ENCODE results near the gene DCST2. TPM values are rescaled to one million over a fixed set of nuclear protein-coding genes. Genes with fewer than 3 reads are reported as not detected.

The DCST2 gene
- 0.45 and 1.6 TPM in 2 replicates for total RNA-seq (2014; rRNA removed; shearing (Covaris generic))
- 3.0 and 21.5 TPM in 2 replicates for polyA plus RNA-seq (2014; cell fraction: nucleus; rRNA removed)

DNA sequence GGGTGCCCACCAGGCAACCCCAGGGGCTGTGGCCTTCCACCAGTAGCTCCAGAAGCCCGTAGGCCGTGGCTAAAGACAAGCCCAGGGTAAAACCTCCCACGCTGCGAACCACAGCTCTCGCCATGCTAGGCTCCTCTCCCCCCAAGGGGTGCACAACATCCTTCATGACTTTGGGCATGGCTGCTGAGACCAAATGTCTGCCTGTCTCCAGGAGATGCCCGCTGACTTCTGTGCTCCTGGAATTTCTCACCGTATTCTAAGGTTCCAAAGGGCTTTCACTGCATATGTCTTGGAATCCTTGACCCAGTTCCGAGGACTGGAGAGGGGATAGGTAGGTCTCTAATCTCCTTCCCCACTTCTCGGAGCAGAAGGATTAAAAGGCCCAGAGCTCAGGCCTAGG lies at the start of gene DCST2, which contains the start of gene DCST1:
TSS of gene DCST2 (minus strand) at position 258 of the 400 bp plus-strand sequence. CDS start at position 178, 80 bp downstream.
TSS of gene DCST1 (plus strand) at position 301 of the 400 bp plus-strand sequence. CDS start 213 bp downstream, outside the sequence.
- DNase-seq (ENCODE audit: extremely low read depth, low read depth) = no peak

DNA sequence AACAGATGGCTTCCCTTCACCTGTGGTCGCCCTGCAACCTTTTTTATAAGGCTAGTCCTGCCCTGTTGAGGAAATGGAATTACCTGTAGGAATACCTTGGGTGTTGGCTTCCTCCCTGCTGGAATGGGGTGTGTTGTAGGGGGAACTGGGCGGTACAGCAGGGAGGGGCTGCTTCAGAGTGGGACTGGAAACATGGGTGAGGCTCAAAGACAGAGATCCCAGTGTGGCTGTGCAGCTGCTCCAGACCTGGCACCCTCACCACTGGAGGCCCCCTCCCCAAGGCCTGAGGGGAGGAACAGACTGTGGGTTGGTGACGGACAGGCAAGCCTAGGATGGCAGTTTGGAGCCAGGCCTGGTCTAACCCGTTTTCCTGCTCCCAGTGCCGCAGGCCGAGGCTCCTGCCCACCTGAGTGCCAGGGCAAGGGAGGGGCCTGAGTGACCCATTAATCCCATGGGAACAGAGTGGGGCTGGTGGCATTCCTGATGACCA lies 49.5 kb upstream of the DCST2 start:
- DNase-seq (ENCODE audit: extremely low read depth, low read depth) = no peak

DNA sequence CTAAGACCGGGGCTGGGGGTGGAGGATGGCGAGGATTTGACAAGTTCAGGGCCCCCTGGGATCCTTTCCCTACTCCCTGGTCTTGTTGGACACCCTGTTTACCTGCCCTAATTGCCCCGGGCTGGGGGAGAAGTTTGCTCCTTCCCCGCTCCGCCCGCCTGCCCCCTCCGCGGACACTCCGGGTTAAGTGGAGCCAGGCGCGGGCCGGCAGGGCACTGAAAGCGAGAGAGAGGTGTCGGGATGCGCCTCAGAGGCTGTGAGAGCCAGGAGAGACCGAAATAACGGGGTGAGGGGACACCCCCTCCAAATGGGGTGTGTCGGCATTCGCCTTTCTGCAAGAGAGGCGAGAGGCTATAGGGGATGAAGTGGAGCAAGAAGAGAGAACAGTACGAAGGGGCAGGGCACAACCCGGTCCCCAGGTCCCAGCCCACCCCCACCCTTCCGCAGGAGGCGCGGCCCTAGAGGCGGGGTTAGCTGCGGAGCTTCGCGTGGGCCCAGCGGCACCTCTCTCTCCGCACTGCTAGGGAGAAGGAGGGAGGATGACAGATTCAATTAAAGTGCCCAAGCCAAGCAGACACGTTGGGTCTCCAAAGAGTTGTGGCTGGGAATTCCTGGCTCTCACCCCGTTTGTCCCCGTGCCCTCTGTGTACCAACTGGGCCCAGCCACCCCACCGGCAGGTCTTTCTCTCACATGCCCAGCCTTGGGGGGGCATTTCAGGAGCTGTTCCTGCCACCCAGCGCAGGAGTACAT lies 48.9 kb upstream of the DCST2 start:
- DNase-seq (ENCODE audit: extremely low read depth, low read depth) = no peak

DNA sequence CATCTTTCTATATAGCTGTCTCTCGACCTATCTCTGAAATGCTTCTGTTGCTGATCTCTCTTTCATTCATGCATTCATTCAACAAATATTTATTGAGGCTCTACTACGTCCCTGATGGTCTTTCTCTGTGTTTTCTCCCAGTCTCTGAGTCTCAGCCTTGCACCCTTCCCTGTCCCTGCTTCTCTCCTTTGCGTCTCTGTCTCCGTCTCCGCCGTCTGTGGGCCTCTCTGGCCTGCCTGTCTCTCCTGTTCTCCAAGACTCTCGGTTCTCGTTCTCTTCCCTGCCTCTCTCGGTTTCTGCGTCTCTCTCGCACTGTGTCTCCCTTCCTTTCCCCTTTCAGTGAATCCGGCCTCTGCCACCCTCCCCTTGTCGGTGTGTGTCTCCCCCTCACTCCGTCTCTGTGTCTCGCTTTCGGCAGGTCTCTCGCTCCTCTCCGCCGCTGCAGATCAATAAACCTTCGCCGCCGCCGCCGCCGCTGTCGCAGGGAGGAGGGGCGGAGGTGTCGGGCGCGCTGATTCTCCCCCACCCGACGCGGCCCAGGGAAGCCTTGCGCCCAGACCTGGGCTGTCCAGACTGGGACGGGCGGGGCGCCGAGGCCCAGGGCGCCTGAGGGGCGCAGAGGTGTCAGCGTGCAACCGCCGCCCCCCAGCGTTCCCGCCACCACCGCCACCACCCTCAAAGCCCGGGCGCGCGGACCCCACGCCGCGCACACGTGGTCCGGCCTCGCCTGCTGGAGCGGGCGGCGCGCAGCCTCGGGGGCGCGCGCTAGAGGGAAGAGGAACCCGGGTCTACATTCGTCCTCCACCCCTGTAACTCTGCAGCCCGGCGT lies 48.1 kb upstream of the DCST2 start:
- no peak for DNase-seq (ENCODE audit: extremely low read depth, low read depth)

DNA sequence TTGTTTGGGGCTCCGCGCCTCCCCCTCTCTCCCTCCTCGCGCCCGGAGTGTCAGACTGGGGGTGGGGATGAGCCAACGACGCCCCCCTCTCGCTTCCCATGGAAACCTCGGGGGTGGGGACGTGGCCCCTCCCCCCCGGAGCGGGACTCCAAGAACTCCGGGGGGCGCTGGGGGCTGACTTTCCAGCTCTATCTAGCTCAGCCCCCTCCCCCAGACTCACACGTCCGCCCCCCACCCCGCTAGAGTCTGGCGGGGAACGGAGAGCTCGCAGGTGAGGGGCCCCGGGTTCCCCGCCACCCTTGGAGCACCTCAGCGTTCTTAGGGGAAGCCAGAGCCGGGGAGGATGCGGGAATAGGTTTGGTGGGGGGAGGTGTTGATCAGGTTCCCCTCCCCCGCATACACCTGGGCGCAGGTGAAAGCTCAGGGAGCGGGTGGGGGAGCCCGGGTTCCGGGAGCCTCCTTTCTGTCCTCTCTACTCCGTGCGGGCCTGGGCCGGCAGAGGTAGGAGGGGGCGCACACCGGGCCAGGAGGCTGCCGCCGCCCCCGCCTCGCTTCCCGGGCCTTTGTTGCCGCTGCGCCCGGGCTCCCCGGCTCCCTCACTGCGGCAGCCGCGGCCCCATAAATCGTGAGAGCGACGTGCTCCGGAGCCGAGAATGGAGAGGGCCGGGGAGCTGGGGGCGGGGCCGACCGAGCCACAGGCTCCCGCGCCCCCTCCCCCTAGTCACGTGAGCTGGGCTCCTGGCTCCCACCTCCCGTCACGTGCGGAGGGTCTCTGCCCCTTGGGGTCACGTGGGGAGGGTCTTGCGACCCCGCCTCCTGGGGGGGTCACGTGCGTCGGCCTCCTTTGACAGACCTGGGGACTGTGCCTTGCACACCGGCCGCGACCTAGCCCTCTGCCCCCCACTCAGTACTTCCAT lies 47.0 kb upstream of the DCST2 start:
- DNase-seq (ENCODE audit: extremely low read depth, low read depth) = no peak

DNA sequence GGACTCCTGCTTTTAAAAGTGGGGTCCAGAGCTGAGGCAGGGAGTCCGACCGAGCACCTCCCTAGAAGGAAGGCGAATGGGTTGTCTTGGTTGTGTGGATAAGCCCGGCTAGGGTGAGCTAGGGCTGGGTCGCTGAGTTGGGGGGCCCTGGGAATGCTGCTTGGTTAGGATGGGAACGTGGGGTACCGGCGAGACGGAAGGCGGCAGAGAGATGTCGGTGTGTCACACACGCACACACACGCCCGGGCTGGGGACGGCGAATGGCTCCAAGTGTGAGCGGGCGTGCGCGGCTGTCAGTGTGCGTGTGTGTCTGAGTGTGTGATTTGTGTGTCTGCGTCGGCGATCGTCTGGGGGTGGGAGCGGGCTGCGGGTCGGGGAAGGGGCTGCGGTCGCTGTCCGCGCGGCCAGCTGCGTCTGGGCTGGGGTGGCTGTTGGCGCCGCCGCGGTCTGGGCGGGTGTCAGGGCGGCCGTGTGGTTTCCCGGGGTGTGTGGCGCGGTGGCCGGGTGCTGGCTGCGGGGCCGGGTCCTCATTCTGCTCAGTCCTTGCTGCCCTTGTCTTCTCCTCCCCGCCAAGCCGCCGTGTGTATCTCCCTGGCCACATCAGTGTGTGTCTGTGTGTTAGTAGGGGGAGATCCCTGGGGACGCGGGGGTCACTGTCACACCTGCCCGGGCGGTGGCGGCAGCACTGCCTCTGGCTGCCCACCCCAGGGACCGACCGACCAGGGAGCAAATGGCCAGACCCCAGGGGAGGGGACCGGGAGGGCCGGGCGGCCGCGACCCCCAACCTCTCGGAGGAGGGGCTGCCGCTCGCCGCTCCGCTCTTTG lies 46.1 kb upstream of the DCST2 start:
- DNase-seq (ENCODE audit: extremely low read depth, low read depth) = no peak

DNA sequence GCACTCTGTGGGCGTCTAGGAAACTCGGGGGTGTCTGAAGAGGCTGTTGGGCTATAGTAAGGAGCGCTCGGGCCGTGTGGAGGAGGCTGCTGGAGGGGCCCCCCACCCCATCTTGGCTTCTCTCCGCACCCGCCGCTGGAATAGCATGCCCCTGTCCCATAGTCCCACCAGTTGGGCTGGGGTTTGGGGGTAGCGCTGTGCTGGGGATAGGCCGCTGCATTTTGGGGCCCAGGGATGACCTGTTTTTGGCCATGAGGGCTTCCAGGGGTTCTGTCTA lies 45.6 kb upstream of the DCST2 start:
- DNase-seq (ENCODE audit: extremely low read depth, low read depth) = no peak

DNA sequence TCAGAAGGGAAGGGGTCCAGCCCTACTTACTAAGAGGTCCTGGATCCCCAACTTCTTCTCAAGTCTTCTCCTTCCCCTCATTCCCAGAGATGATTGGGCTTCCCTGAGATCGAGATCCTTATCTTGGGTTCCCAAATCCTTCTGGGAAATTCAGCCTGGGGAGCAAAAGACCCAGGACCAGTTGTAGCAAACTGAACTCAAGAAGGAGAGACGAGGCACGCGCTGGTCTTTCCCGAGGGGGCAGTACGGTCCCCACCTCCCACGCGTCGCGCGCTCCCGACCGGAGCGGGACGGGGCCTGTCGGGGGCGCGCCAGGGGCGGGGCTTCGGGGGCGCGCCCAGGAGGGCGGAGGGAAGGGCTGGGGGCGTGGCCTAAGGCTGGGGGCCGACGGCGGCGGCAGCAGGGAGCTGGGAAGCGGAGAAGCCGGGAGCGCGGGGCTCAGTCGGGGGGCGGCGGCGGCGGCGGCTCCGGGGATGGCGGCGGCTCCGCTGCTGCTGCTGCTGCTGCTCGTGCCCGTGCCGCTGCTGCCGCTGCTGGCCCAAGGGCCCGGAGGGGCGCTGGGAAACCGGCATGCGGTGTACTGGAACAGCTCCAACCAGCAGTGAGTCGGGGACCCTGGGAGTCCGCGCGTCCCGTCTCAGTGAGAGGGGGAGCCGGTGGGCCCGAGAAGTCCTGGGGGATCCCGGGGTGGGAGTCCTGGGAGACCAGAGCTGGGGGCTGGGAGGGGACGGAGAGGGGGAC lies 45.1 kb upstream of the DCST2 start, which contains the start of gene EFNA3:
TSS of gene EFNA3 (plus strand) at position 369 of the 741 bp plus-strand sequence. CDS start at position 474, 105 bp downstream.
- peak; percentile 63 for DNase-seq (ENCODE audit: extremely low read depth, low read depth)

DNA sequence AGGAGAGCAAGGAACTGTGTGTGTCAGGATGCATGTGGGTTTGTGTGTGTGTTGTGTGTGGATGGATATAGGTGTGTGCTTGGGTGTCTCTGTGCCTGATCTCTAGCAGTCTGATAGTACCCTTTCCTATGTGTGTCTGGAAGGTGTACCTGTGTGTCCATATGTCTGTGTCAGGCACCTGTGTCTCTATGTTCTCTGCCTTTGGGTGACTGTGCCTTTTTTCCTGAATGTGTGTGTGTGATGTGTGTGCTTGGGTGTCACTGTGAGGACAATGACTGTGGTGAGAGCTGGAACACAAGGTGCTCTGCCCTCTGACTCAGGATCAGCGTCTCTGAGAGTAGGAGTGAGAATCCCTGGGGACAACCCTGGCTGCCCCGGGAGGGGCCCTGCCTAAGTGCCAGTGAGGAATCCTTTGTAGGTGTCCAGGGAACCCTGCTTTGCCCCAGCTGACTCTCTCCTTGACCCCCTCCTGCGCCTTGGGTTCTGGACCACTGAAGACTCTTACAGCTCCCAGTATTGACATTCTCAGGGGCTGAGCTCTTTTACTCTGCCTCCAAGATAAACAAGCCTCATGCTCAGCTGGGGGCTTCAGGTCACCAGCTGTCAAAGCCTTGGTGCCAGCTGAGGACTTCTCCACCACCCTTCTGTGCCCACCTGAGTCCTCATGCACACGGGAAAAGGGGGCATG lies 44.3 kb upstream of the DCST2 start:
- DNase-seq (ENCODE audit: extremely low read depth, low read depth) = no peak

DNA sequence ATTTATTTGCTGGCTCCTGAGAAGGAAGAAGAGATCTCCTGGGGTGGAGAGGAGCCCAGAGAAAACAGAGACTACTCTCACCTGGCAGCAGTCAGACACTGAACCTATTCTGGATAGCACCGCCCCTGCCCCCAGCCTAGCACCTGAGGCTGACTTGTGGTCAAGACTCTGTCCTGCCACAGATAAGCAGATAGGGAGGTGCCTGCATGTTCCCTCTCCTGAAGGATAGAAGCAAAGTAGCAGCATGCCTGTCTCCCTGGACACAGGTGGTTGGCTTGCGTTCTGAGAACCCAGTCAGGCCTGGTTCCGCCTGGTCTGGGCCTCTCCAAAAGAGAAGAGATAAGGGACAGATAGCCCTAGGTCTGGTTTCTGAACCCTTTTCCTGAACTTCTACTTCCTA lies 43.8 kb upstream of the DCST2 start:
- no peak for DNase-seq (ENCODE audit: extremely low read depth, low read depth)

DNA sequence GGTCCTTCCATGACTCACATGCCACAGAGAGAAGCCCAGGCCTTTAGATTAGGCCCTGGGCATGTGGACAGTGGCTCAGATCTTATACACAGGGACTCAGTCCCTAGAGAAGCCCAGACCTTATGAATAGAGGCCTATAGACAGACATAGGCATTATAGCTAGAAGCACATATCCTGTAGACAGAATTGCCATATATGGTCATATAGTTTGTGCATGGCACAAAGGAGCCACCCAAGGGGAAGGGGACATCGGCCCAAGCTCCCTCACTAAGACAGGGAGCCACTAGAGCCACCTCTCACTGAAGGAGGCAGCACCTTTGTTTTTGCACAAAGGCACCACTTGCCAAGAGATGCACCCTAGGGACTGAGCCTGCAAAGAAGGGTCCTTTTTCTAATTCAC lies 42.8 kb upstream of the DCST2 start:
- no peak for DNase-seq (ENCODE audit: extremely low read depth, low read depth)

DNA sequence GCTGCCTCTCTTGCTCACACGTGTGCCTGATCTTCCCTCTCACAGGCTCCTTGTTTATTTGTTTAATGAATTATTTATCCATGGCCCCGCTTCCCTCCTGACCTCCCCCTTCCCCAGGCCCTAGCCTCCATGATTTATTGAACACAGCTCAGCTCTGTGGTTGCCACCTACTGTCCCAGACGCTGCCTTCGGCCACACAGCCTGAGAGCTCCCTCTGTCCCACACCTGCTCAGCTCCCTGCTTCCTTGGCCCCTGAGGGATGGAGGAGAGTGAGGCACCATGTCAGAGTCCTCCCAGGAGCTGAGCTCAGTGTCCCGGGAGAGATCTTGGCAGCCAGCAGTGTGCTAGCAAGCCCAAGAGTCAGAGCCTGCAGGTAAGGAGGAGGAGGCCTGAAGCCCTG lies 42.0 kb upstream of the DCST2 start:
- no peak for DNase-seq (ENCODE audit: extremely low read depth, low read depth)

DNA sequence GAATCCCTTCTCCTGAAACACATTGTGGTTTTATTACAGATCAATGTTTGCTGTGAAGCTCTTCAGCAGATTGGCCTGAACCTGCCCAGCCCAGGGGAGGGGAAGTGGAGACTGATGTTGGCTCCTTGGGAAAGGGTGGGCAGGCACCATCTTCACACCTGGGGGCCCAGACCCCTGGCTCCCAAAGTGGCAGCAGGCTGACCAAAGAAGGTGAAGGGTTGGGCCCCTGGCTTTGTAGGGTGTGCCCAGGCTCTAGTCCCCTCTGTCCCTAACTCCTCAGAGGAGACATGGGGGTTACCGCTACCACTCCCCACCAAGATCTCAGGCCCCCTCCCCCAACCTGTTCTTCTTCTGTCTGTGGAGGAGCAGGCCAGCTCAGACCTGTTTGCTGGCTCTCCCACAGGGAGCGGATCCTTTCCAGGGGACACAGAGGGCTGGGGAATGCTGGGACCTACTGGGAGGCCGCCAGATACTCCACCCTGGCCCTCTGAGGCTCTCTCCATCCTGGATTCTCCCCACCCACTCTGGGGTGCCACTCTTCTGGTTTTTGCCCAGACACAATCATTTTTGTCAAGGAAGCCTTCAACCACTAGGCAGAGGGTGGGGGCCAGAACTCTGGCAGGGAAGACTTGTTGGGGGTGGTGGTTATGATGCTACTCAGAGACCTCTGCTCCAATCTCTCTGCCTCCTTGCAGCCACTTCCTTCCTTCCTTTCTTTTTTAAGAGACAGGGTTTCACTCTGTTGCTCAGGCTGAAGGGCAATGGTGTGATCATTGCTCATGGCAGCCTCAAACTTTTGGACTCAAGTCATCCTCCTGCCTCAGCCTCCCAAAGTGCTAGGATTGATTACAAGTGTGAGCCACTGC lies 40.0 kb upstream of the DCST2 start:
- no peak for DNase-seq (ENCODE audit: extremely low read depth, low read depth)

DNA sequence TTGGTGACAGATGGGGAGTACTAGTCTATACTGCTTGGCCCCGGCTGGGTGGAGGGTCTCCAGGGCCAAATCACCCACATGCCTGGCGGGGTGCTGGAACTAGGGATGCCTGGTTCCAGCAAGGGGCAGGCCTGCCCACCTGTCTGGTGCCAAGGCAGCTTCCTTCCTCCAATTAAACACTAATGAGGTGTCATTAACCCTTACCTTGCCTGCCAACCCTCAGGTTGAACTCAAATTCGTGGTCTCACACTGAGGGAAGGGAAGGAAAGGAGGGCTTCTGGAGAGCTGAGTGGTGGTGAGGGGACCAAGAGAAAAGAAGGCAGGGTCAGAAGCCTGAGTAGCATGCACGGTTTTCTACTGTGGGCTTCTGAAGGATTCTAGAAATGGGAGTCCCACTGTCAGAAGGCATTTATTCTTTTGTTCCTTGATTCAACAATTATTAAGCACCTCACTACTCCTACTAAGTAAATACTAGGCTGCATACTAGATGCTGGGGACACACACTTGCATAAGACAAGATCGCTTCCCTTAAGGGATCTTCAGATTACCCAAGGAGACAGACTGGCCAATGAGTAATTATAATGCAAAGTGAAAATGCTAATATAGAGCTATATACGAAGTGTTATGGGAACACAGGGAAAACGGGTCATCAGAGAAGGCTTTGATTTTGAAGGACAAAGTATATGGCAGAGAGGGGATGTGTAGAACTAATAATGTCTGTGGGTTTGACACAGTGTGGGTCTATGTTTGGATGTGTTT lies 39.1 kb upstream of the DCST2 start:
- no peak for DNase-seq (ENCODE audit: extremely low read depth, low read depth)

DNA sequence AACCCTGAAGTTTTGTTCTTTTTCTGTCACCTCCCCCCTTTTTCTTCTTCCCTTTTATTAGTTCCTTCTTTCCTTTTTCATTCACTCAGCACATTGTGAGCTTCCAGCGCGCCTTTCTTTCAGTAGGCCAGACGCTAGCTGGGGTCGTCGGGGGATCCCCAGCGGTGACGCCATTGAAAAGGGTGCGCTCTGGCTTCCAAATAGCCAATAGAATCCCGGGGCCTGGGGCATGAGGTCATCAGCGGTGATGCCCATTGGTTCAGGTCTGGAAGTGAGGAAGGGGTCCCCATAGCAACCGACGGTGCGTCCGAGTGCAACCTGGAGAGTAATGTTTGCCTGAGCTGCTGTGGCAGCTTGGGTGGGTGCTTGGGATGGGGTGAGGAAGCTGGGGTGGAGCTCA lies 38.1 kb upstream of the DCST2 start:
- DNase-seq (ENCODE audit: extremely low read depth, low read depth) = no peak

DNA sequence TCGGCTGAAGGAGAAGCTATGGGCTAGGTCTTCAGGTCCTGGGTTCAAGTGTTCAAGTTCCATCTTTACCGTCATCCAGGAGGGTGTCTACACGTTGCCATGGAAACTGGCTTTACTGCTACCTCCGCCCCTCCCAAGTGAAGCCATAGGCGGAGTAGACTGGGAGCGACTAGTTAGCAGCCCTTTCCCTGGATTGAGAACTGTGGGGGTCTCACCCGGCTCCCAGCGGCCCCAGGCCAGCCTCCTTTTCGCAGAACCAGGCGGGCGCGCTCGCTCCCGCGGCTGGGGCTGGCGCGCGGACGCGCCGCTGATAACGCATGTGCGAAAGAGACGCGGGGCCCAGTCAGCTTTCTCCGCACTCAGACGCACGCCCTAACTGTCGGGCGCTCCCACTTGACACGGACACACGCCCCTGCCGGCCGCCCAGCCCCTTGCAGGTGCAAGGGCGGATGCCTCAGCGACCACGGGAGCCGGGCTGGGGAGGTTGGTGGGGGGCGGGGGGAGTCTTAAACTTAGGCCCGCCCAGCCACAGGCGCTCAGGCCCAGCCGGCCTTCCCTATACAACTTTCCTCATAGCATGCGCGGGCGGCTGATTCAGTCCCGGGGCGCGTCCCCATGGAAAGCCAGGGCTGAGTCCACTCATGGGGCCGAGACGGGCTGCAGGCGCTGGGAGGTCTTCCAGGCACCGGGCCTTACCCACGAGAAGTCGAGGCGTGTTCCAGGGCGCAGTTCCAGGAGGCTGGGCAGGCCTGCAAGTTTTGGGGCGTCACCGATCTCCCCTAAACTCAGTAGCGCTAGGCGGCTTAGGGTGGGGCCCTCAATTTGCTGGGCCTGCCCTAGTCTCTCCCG lies 37.4 kb upstream of the DCST2 start:
- peak; percentile 85 for DNase-seq (ENCODE audit: extremely low read depth, low read depth)
